SK-N-SH (cell line): Measurements from ENCODE around the gene ROS1. TPM values are rescaled to one million over a fixed set of nuclear protein-coding genes. Genes with fewer than 3 reads are reported as not detected.

Experiments
- CTCF ChIA-PET: fragments of 300-600, 350-600 bp; formaldehyde crosslinking; extraction: SDS; loops from one replicate; lab custom pipeline; 2021; lab: Yijun Ruan, JAX
- POLR2A ChIA-PET: fragments of 350-600 bp; sonication (Branson Sonifier 250); formaldehyde crosslinking; extraction: SDS; loops from one replicate; lab custom pipeline; 2020; ENCODE audit warnings: antibody characterized with exemption, inconsistent platforms; lab: Yijun Ruan, JAX
- DNase-seq: peaks from one replicate; pipeline ENCODE4 v3.0.0; 2012
- H2AFZ ChIP-seq: fragments of 200-600 bp; sonication (generic); 2 replicates; pipeline ENCODE4 v1.8.1; 2016; ENCODE audit warnings: antibody characterized with exemption, mild to moderate bottlenecking, low read depth
- H3F3A ChIP-seq: fragments of 200-600 bp; sonication (generic); replicated peaks from 2 replicates; pipeline ENCODE3; 2016; ENCODE audit warnings: antibody characterized with exemption, mild to moderate bottlenecking; ENCODE audit not compliant: insufficient read depth
- H3K27ac ChIP-seq, 2 experiments: fragments of 200-500 bp in 1 of 2; fragments of 200-600 bp in 1 of 2; sonication (Bioruptor generic) in 1 of 2; sonication (generic), shearing (Covaris generic) in 1 of 2; 2 replicates each; pipeline versions ENCODE4 v1.5.1 to v1.6.1; 2014 to 2016; ENCODE audit warnings: low read depth in 2 of 2, inconsistent platforms in 1 of 2, low read length in 1 of 2, mild to moderate bottlenecking in 1 of 2, mixed read lengths in 1 of 2
- H3K27me3 ChIP-seq: fragments of 200-600 bp; sonication (generic), shearing (Covaris generic); 2 replicates; pipeline ENCODE4 v1.6.1; 2016; ENCODE audit warnings: mixed run types; ENCODE audit not compliant: insufficient read depth
- H3K36me3 ChIP-seq, 2 experiments: fragments of 200-500 bp in 1 of 2; fragments of 200-600 bp in 1 of 2; sonication (Bioruptor generic) in 1 of 2; sonication (generic) in 1 of 2; replicated peaks in 1 of 2; 2 replicates each; pipeline versions ENCODE3 to v1.5.1; 2014 to 2016; ENCODE audit warnings: low read length in 1 of 2, mild to moderate bottlenecking in 1 of 2; ENCODE audit not compliant: insufficient read depth in 2 of 2, control insufficient read depth in 1 of 2
- H3K4me1 ChIP-seq, 2 experiments: fragments of 200-500 bp in 1 of 2; fragments of 200-600 bp in 1 of 2; sonication (Bioruptor generic) in 1 of 2; sonication (generic), shearing (Covaris generic) in 1 of 2; 2 replicates each; pipeline versions ENCODE4 v1.5.1 to v1.6.1; 2014 to 2016; ENCODE audit warnings: low read depth in 1 of 2, low read length in 1 of 2, mixed run types in 1 of 2; ENCODE audit not compliant: insufficient read depth in 2 of 2, control insufficient read depth in 1 of 2
- H3K4me2 ChIP-seq: fragments of 200-600 bp; sonication (generic), shearing (Covaris generic); 2 replicates; pipeline ENCODE4 v1.6.1; 2017; ENCODE audit warnings: mixed run types
- H3K4me3 ChIP-seq, 2 experiments: fragments of 200-500 bp in 1 of 2; fragments of 200-600 bp in 1 of 2; sonication (Bioruptor generic) in 1 of 2; sonication (generic), shearing (Covaris generic) in 1 of 2; 2 replicates each; pipeline versions ENCODE4 v1.5.1 to v1.8.1; 2014 to 2016; ENCODE audit warnings: low read depth in 2 of 2, inconsistent platforms in 1 of 2, low read length in 1 of 2, mild to moderate bottlenecking in 1 of 2, mixed read lengths in 1 of 2, moderate library complexity in 1 of 2
- H3K79me2 ChIP-seq: fragments of 200-600 bp; sonication (generic); 2 replicates; pipeline ENCODE4 v1.8.1; 2017; ENCODE audit warnings: mild to moderate bottlenecking; ENCODE audit not compliant: insufficient read depth
- H3K9ac ChIP-seq: fragments of 200-600 bp; sonication (generic); 2 replicates; pipeline ENCODE4 v1.6.1; 2017; ENCODE audit warnings: mixed run types
- H3K9me2 ChIP-seq: fragments of 200-600 bp; sonication (generic); 2 replicates; pipeline ENCODE4 v1.6.1; 2017; ENCODE audit warnings: mixed run types
- H3K9me3 ChIP-seq: fragments of 200-600 bp; sonication (generic); 2 replicates; pipeline ENCODE4 v1.6.1; 2017; ENCODE audit warnings: mixed run types, mild to moderate bottlenecking, moderate library complexity
- H4K20me1 ChIP-seq: fragments of 200-600 bp; sonication (generic); 2 replicates; pipeline ENCODE4 v1.6.1; 2017; ENCODE audit warnings: mild to moderate bottlenecking, mixed run types; ENCODE audit not compliant: insufficient read depth
- CTCF ChIP-seq: fragments of 200-600 bp; sonication (generic); IDR thresholded peaks from 2 replicates; pipeline ENCODE4 v1.6.1; 2017; ENCODE audit warnings: antibody characterized with exemption, mild to moderate bottlenecking, moderate library complexity
- EP300 ChIP-seq, 2 experiments: IDR thresholded peaks; 2 replicates each; pipeline versions ENCODE4 v1.4.0 to v1.6.1; 2012; ENCODE audit warnings: borderline replicate concordance in 1 of 2, low read depth in 1 of 2, low read length in 1 of 2
- EZH2phosphoT487 ChIP-seq: fragments of 200-600 bp; sonication (generic); IDR thresholded peaks from 2 replicates; pipeline ENCODE4 v1.6.1; 2017; ENCODE audit warnings: low read depth, mixed run types, mild to moderate bottlenecking, antibody characterized with exemption, moderate library complexity, borderline replicate concordance
- GABPA ChIP-seq: IDR thresholded peaks from 2 replicates; pipeline ENCODE4 v1.4.0; 2012; ENCODE audit warnings: low read depth, mild to moderate bottlenecking
- IRF3 ChIP-seq: fragments of 150-350 bp; IDR thresholded peaks from 2 replicates; pipeline ENCODE4 v1.6.1; 2016; ENCODE audit warnings: mild to moderate bottlenecking, low read depth, low read length
- MEF2A ChIP-seq: IDR thresholded peaks from 2 replicates; pipeline ENCODE4 v1.4.0; 2012; ENCODE audit warnings: low read depth, borderline replicate concordance
- MXI1 ChIP-seq: IDR thresholded peaks from 2 replicates; pipeline ENCODE4 v1.6.1; 2012; ENCODE audit warnings: mild to moderate bottlenecking, low read depth, low read length, improper control_type of control experiment
- NRF1 ChIP-seq: IDR thresholded peaks from 2 replicates; pipeline ENCODE4 v1.6.1; 2012; ENCODE audit warnings: low read depth, mild to moderate bottlenecking, low read length
- POLR2AphosphoS5 ChIP-seq: IDR thresholded peaks from 2 replicates; pipeline ENCODE4 v1.6.1; 2012; ENCODE audit warnings: low read depth, low read length
- RAD21 ChIP-seq: IDR thresholded peaks from 2 replicates; pipeline ENCODE4 v1.6.1; 2012; ENCODE audit warnings: mild to moderate bottlenecking, low read length
- TAF1 ChIP-seq: IDR thresholded peaks from 2 replicates; pipeline ENCODE4 v1.6.1; 2012; ENCODE audit warnings: low read depth, mild to moderate bottlenecking, low read length, moderate library complexity, borderline replicate concordance
- TEAD4 ChIP-seq: IDR thresholded peaks from 2 replicates; pipeline ENCODE4 v1.4.0; 2012; ENCODE audit warnings: mild to moderate bottlenecking, borderline replicate concordance; ENCODE audit not compliant: insufficient read depth
- USF1 ChIP-seq: IDR thresholded peaks from 2 replicates; pipeline ENCODE4 v1.4.0; 2012; ENCODE audit warnings: low read depth, borderline replicate concordance
- YY1 ChIP-seq: IDR thresholded peaks from 2 replicates; pipeline ENCODE4 v1.4.0; 2012; ENCODE audit warnings: low read depth, mild to moderate bottlenecking
- WGBS: methylation state at CpG from one replicate; pipeline ENCODE4 v1.1.6; 2017; ENCODE audit warnings: low lambda C conversion rate; 5-methylcytosine and 5-hydroxymethylcytosine counted together
- polyA plus RNA-seq, 3 experiments: library from polyadenylated mRNA; depleted of rRNA; stranded (reverse); fragments of >200 nt; gene quantifications; 2 replicates each; pipeline ENCODE4 v1.2.3, GENCODE V29; 2012
- TF ChIP-seq, protein P1 (sequence below): IDR thresholded peaks from 2 replicates; pipeline ENCODE4 v1.4.0; 2012; ENCODE audit warnings: low read depth
- TF ChIP-seq, protein P2 (sequence below): IDR thresholded peaks from 2 replicates; pipeline ENCODE4 v1.4.0; 2012; ENCODE audit warnings: low read depth, borderline replicate concordance

Gene ROS1
- polyA plus RNA-seq, 1 of the 3 experiments (the other 2 are of a cell fraction) = 1.8 TPM

DNA sequence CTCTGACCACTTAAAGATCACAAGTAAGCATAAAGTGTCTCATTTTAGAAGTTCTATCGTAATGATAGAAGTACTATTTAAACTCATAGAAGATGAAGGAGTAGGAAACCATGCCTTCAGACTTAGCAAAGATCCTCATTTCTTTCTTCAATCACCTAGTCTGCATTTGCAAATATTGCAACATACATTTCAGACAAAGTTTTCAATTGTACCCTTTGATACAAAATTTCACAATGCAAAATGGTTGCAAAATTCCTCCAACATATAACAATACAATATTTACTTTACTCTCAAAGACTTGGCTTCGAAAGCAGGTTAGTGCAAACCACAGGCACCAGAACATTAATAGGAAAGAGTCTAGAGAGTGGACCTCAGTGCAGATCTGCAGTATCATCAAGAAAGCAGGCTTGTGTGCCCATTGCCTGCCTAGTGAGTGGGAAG, 16.1 kb upstream of the ROS1 start:
- Histone ChIP-seq H3K4me1 (peaks cover 0 to 1% of the 10 kb centered on the region in 2 experiments; a peak in 1 of 4 replicates), H2AFZ (peak overlapping the region; percentile 75), H3F3A (peaks cover 22% of the 10 kb centered on the region)
- POLR2A ChIA-PET = no interaction called here
- TF ChIP-seq, protein P1, sequence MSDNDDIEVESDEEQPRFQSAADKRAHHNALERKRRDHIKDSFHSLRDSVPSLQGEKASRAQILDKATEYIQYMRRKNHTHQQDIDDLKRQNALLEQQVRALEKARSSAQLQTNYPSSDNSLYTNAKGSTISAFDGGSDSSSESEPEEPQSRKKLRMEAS = 0 out of 2 replicates have a peak, but pooled peaks have one; percentile 11
- no peak for TF ChIP-seq RAD21
- TF ChIP-seq USF1 = no peak
- no peak for TF ChIP-seq TAF1
- no peak for TF ChIP-seq NRF1
- TF ChIP-seq, all 33 proteins: peak for 1
- CTCF ChIA-PET = interaction anchor here (1.6 kb wide), 1 partner anchor 8 kb away, joined by 7 read pairs; no protein-coding TSS in a partner anchor
- no peak for DNase-seq
- Histone ChIP-seq H3K27me3 (no peaks in the 10 kb centered on the region), H3K79me2 (no peaks in the 10 kb centered on the region), H3K4me2 (peak overlapping the region; percentile 37; the same call in 1 of the 2 replicates), H3K4me3 (no peak overlapping the region; a peak in 1 of 4 replicates), H3K9me2 (no peaks in the 10 kb centered on the region), H4K20me1 (no peaks in the 10 kb centered on the region), H3K36me3 (no peaks in the 10 kb centered on the region), H3K9ac (peak overlapping the region; percentile 52; the same call in 1 of the 2 replicates), H3K9me3 (peaks cover 4% of the 10 kb centered on the region), H3K27ac (peak overlapping the region; percentile 70 to 74; a peak in 3 of 4 replicates)
- WGBS = 26% methylated on average over 2 of the region's 2 CpGs

GRCh38 chr6:117440706-117441525, 15.2 kb upstream of the ROS1 start:
- H3K4me2 ChIP-seq = peak overlapping the region; percentile 37; the same call in 1 of the 2 replicates
- ChIA-PET CTCF (interaction anchor here (1.6 kb wide), 1 partner anchor 9 kb away, joined by 7 read pairs; no protein-coding TSS in a partner anchor), POLR2A (no interaction called here)
- no peak for DNase-seq
- H3K4me3 ChIP-seq = no peak overlapping the region
- no peaks in the 10 kb centered on the region for H3K27me3 ChIP-seq
- 7% methylated on average over 2 of the region's 2 CpGs for WGBS
- peaks cover 4% of the 10 kb centered on the region for H3K9me3 ChIP-seq
- no peaks in the 10 kb centered on the region; a peak in 1 of 4 replicates for H3K4me1 ChIP-seq
- peak overlapping the region; percentile 75; the same call in 1 of the 2 replicates for H2AFZ ChIP-seq
- H3K36me3 ChIP-seq = no peaks in the 10 kb centered on the region
- peak overlapping the region; percentile 70 to 74; a peak in 3 of 4 replicates for H3K27ac ChIP-seq
- H3K79me2 ChIP-seq = no peaks in the 10 kb centered on the region
- H3K9ac ChIP-seq = peak overlapping the region; percentile 52; the same call in 1 of the 2 replicates
- no peaks in the 10 kb centered on the region for H4K20me1 ChIP-seq
- peaks cover 22% of the 10 kb centered on the region for H3F3A ChIP-seq
- H3K9me2 ChIP-seq = no peaks in the 10 kb centered on the region
- TF ChIP-seq CTCF (no peak), EP300 (IDR thresholded peaks at IDR 0.05; ENCODE audit: borderline replicate concordance in 1 of 2, low read depth in 1 of 2, low read length in 1 of 2) (peak in 1 of 2 experiments; percentile 91; a peak in 2 of 4 replicates), MEF2A (peak; percentile 63), POLR2AphosphoS5 (peak; percentile 62; the same call in 1 of the 2 replicates), MXI1 (no peak), GABPA (no peak), IRF3 (no peak), EZH2phosphoT487 (no peak), TEAD4 (peak; percentile 85), YY1 (no peak)
- TF ChIP-seq, protein P2, sequence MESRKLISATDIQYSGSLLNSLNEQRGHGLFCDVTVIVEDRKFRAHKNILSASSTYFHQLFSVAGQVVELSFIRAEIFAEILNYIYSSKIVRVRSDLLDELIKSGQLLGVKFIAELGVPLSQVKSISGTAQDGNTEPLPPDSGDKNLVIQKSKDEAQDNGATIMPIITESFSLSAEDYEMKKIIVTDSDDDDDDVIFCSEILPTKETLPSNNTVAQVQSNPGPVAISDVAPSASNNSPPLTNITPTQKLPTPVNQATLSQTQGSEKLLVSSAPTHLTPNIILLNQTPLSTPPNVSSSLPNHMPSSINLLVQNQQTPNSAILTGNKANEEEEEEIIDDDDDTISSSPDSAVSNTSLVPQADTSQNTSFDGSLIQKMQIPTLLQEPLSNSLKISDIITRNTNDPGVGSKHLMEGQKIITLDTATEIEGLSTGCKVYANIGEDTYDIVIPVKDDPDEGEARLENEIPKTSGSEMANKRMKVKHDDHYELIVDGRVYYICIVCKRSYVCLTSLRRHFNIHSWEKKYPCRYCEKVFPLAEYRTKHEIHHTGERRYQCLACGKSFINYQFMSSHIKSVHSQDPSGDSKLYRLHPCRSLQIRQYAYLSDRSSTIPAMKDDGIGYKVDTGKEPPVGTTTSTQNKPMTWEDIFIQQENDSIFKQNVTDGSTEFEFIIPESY = 0 out of 2 replicates have a peak, but pooled peaks have one; percentile 72
